ENCODE measurements around the gene DNAL1. TPM values are rescaled to one million over a fixed set of nuclear protein-coding genes. Genes with fewer than 3 reads are reported as not detected.

DNAL1 gene
- total and polyA plus RNA-seq, 4 donors: 5.7 to 17.2 (median 12.4) TPM

- Histone ChIP-seq H3K36me3 (ENCODE audit: control insufficient read depth in 1 of 2, insufficient read depth in 2 of 2, low read length in 1 of 2) (peaks cover 0 to 9% of the 10 kb centered on the region in 2 donors), H3K4me3 (ENCODE audit: low read length in 2 of 2) (no peak overlapping the region), H3K4me1 (ENCODE audit: control insufficient read depth in 1 of 2, insufficient read depth in 2 of 2, low read length in 2 of 2) (peaks cover 0 to 3% of the 10 kb centered on the region in 2 donors), H3K27ac (ENCODE audit: low read depth in 1 of 2, low read length in 2 of 2) (peak overlapping the region; percentile 23 to 87), H3K9me3 (ENCODE audit: control insufficient read depth, low read length) (no peaks in the 10 kb centered on the region), H3K27me3 (ENCODE audit: control insufficient read depth in 1 of 2, insufficient read depth in 2 of 2, low read length in 1 of 2) (no peaks in the 10 kb centered on the region)
- DNase-seq (no peak), ATAC-seq (ENCODE audit: low FRiP score) (no peak)
- 28 to 29% methylated on average over 12 of the region's 12 CpGs for WGBS, 2 donors
- intact Hi-C loops (cut with DNase I): no loop called here
Observed at GRCh38 chr14:73739899-73740617, 95.3 kb downstream of the DNAL1 start.

DNA sequence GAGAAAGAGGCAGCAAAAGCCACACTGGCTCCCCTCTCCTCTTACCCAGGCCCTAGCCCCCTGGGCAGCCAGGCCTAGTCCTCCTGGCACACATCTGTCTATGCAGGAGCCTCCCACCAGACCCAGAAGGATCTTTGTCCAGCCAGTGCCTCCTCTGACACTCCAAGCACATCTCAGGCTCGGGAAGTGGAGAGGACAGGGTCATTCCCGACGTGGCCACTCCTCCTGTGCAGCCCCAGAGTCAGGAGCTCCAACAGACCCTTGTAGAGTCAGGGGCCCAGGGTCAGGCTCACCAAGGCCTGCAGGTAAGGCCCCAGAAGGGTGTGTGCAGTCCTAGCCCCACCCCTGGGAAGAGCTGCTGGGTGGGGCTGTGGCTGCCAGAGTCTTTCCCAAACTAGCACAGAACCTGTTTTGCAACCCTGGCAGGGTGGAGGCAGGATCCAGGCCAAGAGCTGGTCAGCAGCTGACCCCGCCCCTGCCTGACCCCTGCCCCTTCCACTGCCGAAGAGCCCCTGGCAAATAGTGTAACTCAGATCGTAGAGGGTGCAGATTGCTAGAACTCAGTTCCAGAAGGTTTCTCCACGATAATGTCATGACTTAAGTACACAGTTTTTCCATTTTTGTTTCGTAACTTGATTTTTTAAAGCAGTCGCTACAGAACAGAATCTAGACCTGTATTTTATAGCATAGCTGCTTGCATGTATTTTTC, 96.0 kb downstream of the DNAL1 start:
- intact Hi-C loops (cut with DNase I): no loop called here
- H3K27me3 ChIP-seq (ENCODE audit: control insufficient read depth in 1 of 2, insufficient read depth in 2 of 2, low read length in 1 of 2): no peaks in the 10 kb centered on the region
- H3K4me1 ChIP-seq (ENCODE audit: control insufficient read depth in 1 of 2, insufficient read depth in 2 of 2, low read length in 2 of 2): peaks cover 0 to 3% of the 10 kb centered on the region in 2 donors
- ATAC-seq (ENCODE audit: low FRiP score) (peak; percentile 79), DNase-seq (peak; percentile 82 to 89)
- peaks cover 0 to 9% of the 10 kb centered on the region in 2 donors for H3K36me3 ChIP-seq (ENCODE audit: control insufficient read depth in 1 of 2, insufficient read depth in 2 of 2, low read length in 1 of 2)
- H3K4me3 ChIP-seq (ENCODE audit: low read length in 2 of 2): no peak overlapping the region
- WGBS, 2 donors: 2 to 6% methylated on average over 9 of the region's 9 CpGs
- peak overlapping the region; percentile 23 to 87 for H3K27ac ChIP-seq (ENCODE audit: low read depth in 1 of 2, low read length in 2 of 2)
- no peaks in the 10 kb centered on the region for H3K9me3 ChIP-seq (ENCODE audit: control insufficient read depth, low read length)

- peaks cover 0 to 9% of the 10 kb centered on the region in 2 donors for H3K36me3 ChIP-seq (ENCODE audit: control insufficient read depth in 1 of 2, insufficient read depth in 2 of 2, low read length in 1 of 2)
- intact Hi-C loops (cut with DNase I): no loop called here
Observed at GRCh38 chr14:73741386-73741875, 96.6 kb downstream of the DNAL1 start.

DNA sequence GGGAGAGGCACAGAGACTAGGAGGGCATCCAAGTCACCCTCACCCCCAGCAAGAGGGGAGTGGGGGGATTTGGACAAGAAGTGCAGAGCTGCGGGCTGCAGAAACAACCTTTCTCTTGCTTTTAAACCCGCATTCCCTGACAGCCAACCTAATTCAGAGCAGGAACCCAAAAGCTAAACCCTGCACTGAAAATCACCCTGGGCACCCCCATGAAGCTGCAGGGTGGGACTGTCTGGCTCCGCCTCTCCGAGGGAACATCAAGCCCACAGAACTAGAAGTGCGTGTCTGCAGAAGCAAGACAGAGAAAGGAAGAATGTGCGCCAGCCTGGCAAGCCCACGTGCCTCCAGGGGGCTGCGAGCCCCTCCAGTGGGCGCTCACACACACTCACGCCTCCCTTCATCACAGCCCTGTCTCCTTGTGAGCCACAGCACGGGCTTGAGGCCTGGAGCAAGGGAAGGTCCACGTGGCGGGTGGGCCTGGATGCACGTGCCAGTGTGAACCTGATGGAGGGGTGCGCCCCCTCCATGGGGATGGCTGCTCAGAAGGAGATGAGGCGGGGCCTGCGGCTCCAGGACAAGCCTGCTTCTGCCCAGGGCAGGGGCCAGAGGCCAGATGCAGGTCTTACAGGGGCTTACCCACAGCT, 97.2 kb downstream of the DNAL1 start:
- Histone ChIP-seq H3K36me3 (ENCODE audit: control insufficient read depth in 1 of 2, insufficient read depth in 2 of 2, low read length in 1 of 2) (peaks cover 0 to 9% of the 10 kb centered on the region in 2 donors), H3K27ac (ENCODE audit: low read depth in 1 of 2, low read length in 2 of 2) (peak overlapping the region in 1 of 2 donors; percentile 74), H3K4me1 (ENCODE audit: control insufficient read depth in 1 of 2, insufficient read depth in 2 of 2, low read length in 2 of 2) (peaks cover 0 to 5% of the 10 kb centered on the region in 2 donors), H3K9me3 (ENCODE audit: control insufficient read depth, low read length) (no peaks in the 10 kb centered on the region), H3K27me3 (ENCODE audit: control insufficient read depth in 1 of 2, insufficient read depth in 2 of 2, low read length in 1 of 2) (no peaks in the 10 kb centered on the region), H3K4me3 (ENCODE audit: low read length in 2 of 2) (no peak overlapping the region)
- DNase-seq (no peak), ATAC-seq (ENCODE audit: low FRiP score) (no peak)
- 38 to 40% methylated on average over 17 of the region's 17 CpGs for WGBS, 2 donors
- intact Hi-C loops (cut with DNase I): no loop called here

More at GRCh38 chr14:73741386-73741875, 96.6 kb downstream of the DNAL1 start:
- Histone ChIP-seq H3K27me3 (ENCODE audit: control insufficient read depth in 1 of 2, insufficient read depth in 2 of 2, low read length in 1 of 2) (no peaks in the 10 kb centered on the region), H3K27ac (ENCODE audit: low read depth in 1 of 2, low read length in 2 of 2) (peak overlapping the region in 1 of 2 donors; percentile 80), H3K9me3 (ENCODE audit: control insufficient read depth, low read length) (no peaks in the 10 kb centered on the region), H3K4me3 (ENCODE audit: low read length in 2 of 2) (no peak overlapping the region), H3K4me1 (ENCODE audit: control insufficient read depth in 1 of 2, insufficient read depth in 2 of 2, low read length in 2 of 2) (peaks cover 0 to 5% of the 10 kb centered on the region in 2 donors)
- peak; percentile 84 for ATAC-seq (ENCODE audit: low FRiP score)
- DNase-seq: peak; percentile 86 to 88
- 0% methylated on average over 11 to 12 of the region's 12 CpGs for WGBS, 2 donors

GRCh38 chr14:73742520-73743238, 97.9 kb downstream of the DNAL1 start:
- peak overlapping the region in 1 of 2 donors; percentile 74 for H3K27ac ChIP-seq (ENCODE audit: low read depth in 1 of 2, low read length in 2 of 2)
- H3K9me3 ChIP-seq (ENCODE audit: control insufficient read depth, low read length): no peaks in the 10 kb centered on the region
- peaks cover 0 to 5% of the 10 kb centered on the region in 2 donors for H3K4me1 ChIP-seq (ENCODE audit: control insufficient read depth in 1 of 2, insufficient read depth in 2 of 2, low read length in 2 of 2)
- DNase-seq (no peak), ATAC-seq (ENCODE audit: low FRiP score) (no peak)
- 77% methylated on average over 6 of the region's 6 CpGs for WGBS, 2 donors
- H3K36me3 ChIP-seq (ENCODE audit: control insufficient read depth in 1 of 2, insufficient read depth in 2 of 2, low read length in 1 of 2): peaks cover 0 to 9% of the 10 kb centered on the region in 2 donors
- intact Hi-C loops (cut with DNase I): no loop called here
- H3K27me3 ChIP-seq (ENCODE audit: control insufficient read depth in 1 of 2, insufficient read depth in 2 of 2, low read length in 1 of 2): no peaks in the 10 kb centered on the region
- no peak overlapping the region for H3K4me3 ChIP-seq (ENCODE audit: low read length in 2 of 2)

DNA sequence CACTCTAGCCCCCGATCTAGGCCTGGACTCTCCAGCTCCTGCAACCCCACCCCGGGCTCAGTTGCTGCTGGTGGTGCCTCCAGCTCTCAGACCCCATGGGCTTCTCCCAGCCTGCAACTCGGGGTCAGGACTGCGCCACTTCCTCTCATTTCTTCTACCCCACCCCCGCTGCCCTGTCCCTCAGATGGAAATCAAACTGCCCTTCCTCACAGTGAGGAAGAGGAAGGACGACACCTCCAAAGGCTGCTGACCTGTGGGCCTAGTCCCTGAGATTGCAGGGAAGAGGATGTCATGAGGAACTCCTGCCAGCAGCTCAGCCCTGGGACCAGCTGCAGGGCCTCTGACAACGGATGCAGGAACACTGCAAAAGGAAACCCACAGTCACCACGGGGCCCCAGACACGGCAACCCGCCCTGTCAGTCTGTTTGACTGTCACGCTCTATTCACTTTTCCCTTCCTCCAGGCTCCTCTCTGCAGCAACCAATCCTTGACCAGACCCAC, 98.7 kb downstream of the DNAL1 start:
- Histone ChIP-seq H3K9me3 (ENCODE audit: control insufficient read depth, low read length) (no peaks in the 10 kb centered on the region), H3K4me3 (ENCODE audit: low read length in 2 of 2) (no peak overlapping the region), H3K4me1 (ENCODE audit: control insufficient read depth in 1 of 2, insufficient read depth in 2 of 2, low read length in 2 of 2) (peaks cover 0 to 5% of the 10 kb centered on the region in 2 donors), H3K27me3 (ENCODE audit: control insufficient read depth in 1 of 2, insufficient read depth in 2 of 2, low read length in 1 of 2) (no peaks in the 10 kb centered on the region), H3K36me3 (ENCODE audit: control insufficient read depth in 1 of 2, insufficient read depth in 2 of 2, low read length in 1 of 2) (peaks cover 0 to 7% of the 10 kb centered on the region in 2 donors), H3K27ac (ENCODE audit: low read depth in 1 of 2, low read length in 2 of 2) (peak overlapping the region in 1 of 2 donors; percentile 12)
- peak in 1 of 2 donors; percentile 82 for DNase-seq
- WGBS, 2 donors: 50 to 51% methylated on average over 11 of the region's 11 CpGs
- no peak for ATAC-seq (ENCODE audit: low FRiP score)
- intact Hi-C loops (cut with DNase I): no loop called here

DNA sequence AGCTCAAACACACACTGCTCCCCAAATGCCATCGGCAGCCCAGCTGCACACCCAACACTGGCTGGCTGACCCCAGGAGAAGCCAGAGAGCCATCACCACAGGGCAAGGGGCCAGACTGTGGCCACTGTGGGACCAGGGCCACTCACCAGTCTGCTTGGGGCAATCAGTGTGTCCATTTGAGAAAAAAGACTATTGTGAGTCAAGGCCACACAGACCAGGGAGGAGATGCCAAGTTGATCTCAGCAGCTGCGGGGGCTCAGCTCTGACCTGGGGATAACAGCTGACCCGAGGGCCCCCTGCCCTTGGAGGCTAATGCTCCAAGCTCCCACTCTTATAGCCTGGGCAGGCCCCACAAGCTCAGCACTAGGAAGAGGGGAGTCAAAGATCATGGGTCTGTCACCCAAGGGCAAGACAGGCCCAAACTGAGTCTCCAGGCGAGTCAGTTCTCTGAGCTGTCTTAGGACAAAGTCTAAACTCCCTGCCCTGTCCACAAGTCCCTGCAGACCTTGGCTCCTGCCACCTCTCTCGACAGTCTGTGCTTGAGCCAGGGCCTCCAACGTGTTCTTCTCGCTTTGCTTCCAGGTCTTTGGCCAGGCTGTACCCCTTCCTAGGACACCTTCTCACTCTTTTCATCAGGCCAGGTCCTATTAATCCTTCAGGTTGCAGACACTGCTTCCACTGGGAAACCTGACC, 99.5 kb downstream of the DNAL1 start:
- Histone ChIP-seq H3K27me3 (ENCODE audit: control insufficient read depth in 1 of 2, insufficient read depth in 2 of 2, low read length in 1 of 2) (no peaks in the 10 kb centered on the region), H3K4me3 (ENCODE audit: low read length in 2 of 2) (no peak overlapping the region), H3K27ac (ENCODE audit: low read depth in 1 of 2, low read length in 2 of 2) (peak overlapping the region in 1 of 2 donors; percentile 14), H3K36me3 (ENCODE audit: control insufficient read depth in 1 of 2, insufficient read depth in 2 of 2, low read length in 1 of 2) (no peaks in the 10 kb centered on the region), H3K9me3 (ENCODE audit: control insufficient read depth, low read length) (no peaks in the 10 kb centered on the region), H3K4me1 (ENCODE audit: control insufficient read depth in 1 of 2, insufficient read depth in 2 of 2, low read length in 2 of 2) (peaks cover 0 to 5% of the 10 kb centered on the region in 2 donors)
- ATAC-seq (ENCODE audit: low FRiP score) (no peak), DNase-seq (no peak)
- whole genome bisulfite sequencing, 2 donors: 22 to 24% methylated on average over 7 of the region's 7 CpGs
- intact Hi-C loops (cut with DNase I): no loop called here
